H1 (cell line): Measurements from ENCODE around the gene CTPS2.
"Not testable (repeated sequence)": the region's sequence is repeated elsewhere in the genome, so short reads cannot be mapped to it uniquely, and the experiment has no call there.

Experiments used
- BACH1 ChIP-seq: IDR thresholded peaks from 2 replicates; pipeline ENCODE4 v1.6.1; 2012; ENCODE audit warnings: low read length, improper control_type of control experiment
- CEBPB ChIP-seq: IDR thresholded peaks from 2 replicates; pipeline ENCODE4 v1.6.1; 2012; ENCODE audit warnings: low read depth, low read length
- CTCF ChIP-seq, 3 experiments: IDR thresholded peaks; 1 replicate in 2 of 3; 2 replicates in 1 of 3; pipeline versions ENCODE4 v1.5.1 to v1.6.1; 2011; ENCODE audit warnings: low read length in 3 of 3, mild to moderate bottlenecking in 3 of 3, inconsistent platforms in 2 of 3, low read depth in 1 of 3, moderate library complexity in 1 of 3; ENCODE audit not compliant: insufficient read depth in 1 of 3; ENCODE audit errors: control extremely low read depth in 1 of 3
- EP300 ChIP-seq, 2 experiments: IDR thresholded peaks; 1 replicate in 1 of 2; 2 replicates in 1 of 2; pipeline ENCODE4 v1.6.1; 2011 to 2012; ENCODE audit warnings: low read depth in 2 of 2, low read length in 2 of 2, mild to moderate bottlenecking in 2 of 2, borderline replicate concordance in 1 of 2, inconsistent platforms in 1 of 2, moderate library complexity in 1 of 2
- JUND ChIP-seq: IDR thresholded peaks from 2 replicates; pipeline ENCODE4 v1.6.1; 2011; ENCODE audit warnings: mild to moderate bottlenecking, improper control_type of control experiment, low read length
- NRF1 ChIP-seq: IDR thresholded peaks from 2 replicates; pipeline ENCODE4 v1.6.1; 2011; ENCODE audit warnings: mild to moderate bottlenecking, low read depth, low read length, improper control_type of control experiment
- POLR2A ChIP-seq, 2 experiments: IDR thresholded peaks; 1 replicate in 1 of 2; 2 replicates in 1 of 2; pipeline ENCODE4 v1.6.1; 2011; ENCODE audit warnings: low read depth in 2 of 2, low read length in 2 of 2, mild to moderate bottlenecking in 2 of 2; ENCODE audit errors: control extremely low read depth in 1 of 2
- POLR2AphosphoS5 ChIP-seq: IDR thresholded peaks from 2 replicates; pipeline ENCODE4 v1.6.1; 2011; ENCODE audit warnings: low read depth, low read length
- RAD21 ChIP-seq, 2 experiments: IDR thresholded peaks in 1 of 2; conservative IDR thresholded peaks in 1 of 2; 2 replicates each; pipeline ENCODE4 v1.6.1; 2011; ENCODE audit warnings: low read depth in 2 of 2, low read length in 2 of 2, improper control_type of control experiment in 1 of 2, inconsistent platforms in 1 of 2, mild to moderate bottlenecking in 1 of 2, moderate library complexity in 1 of 2
- RFX5 ChIP-seq: IDR thresholded peaks from 2 replicates; pipeline ENCODE4 v1.6.1; 2011; ENCODE audit warnings: low read depth, low read length, improper control_type of control experiment, borderline replicate concordance
- RXRA ChIP-seq: IDR thresholded peaks from 2 replicates; pipeline ENCODE4 v1.6.1; 2011; ENCODE audit warnings: low read depth, mild to moderate bottlenecking, low read length, moderate library complexity; ENCODE audit not compliant: insufficient read depth
- SUZ12 ChIP-seq: fragments of 200-600 bp; sonication (generic); IDR thresholded peaks from 2 replicates; pipeline ENCODE4 v1.6.1; 2012; ENCODE audit warnings: mild to moderate bottlenecking, inconsistent platforms, low read length, moderate library complexity, mixed read lengths
- USF2 ChIP-seq: IDR thresholded peaks from 2 replicates; pipeline ENCODE4 v1.6.1; 2011; ENCODE audit warnings: low read length, improper control_type of control experiment

- TF ChIP-seq SUZ12; CTCF (IDR thresholded peaks at IDR 0.05; ENCODE audit: control extremely low read depth in 1 of 3, insufficient read depth in 1 of 3, low read depth in 1 of 3, low read length in 3 of 3); POLR2A (IDR thresholded peaks at IDR 0.05; ENCODE audit: control extremely low read depth in 1 of 2, low read depth in 2 of 2, low read length in 2 of 2); NRF1; RXRA; CEBPB; POLR2AphosphoS5; USF2; EP300 (IDR thresholded peaks at IDR 0.05; ENCODE audit: borderline replicate concordance in 1 of 2, low read depth in 2 of 2, low read length in 2 of 2); JUND; RFX5; RAD21 (IDR thresholded peaks at IDR 0.05 in 1 of 2, conservative IDR thresholded peaks at IDR 0.05 in 1 of 2; ENCODE audit: low read depth in 2 of 2, low read length in 2 of 2); BACH1: not testable (repeated sequence)
Measured at GRCh38 chrX:16716451-16716850, 4.0 kb upstream of the CTPS2 start.
